Right lobe of liver (tissue), 4 donors: Measurements from ENCODE around the gene KIRREL3.

ENCODE experiments used
- POLR2A ChIP-seq: fragments of 450-650 bp; IDR thresholded peaks from one replicate; pipeline ENCODE4 v1.6.1; 2017; ENCODE audit warnings: antibody characterized with exemption, mild to moderate bottlenecking
- TF ChIP-seq, protein P1 (sequence below), 4 donors: fragments of 200-600 bp in 3 of 4; fragments of 450-650 bp in 1 of 4; IDR thresholded peaks; one replicate each; pipeline versions ENCODE4 v1.5.1 to v1.8.0; 2016 to 2022; ENCODE audit warnings: antibody characterized with exemption in 4 of 4, mild to moderate bottlenecking in 2 of 4
- donor health status: DM: no; HTN: no; CAD: no.
- donor health status: DM: no; HTN: no; CAD: no.
- donor health status: DM: no; HTN: yes; CAD: no.

- TF ChIP-seq, protein P1, sequence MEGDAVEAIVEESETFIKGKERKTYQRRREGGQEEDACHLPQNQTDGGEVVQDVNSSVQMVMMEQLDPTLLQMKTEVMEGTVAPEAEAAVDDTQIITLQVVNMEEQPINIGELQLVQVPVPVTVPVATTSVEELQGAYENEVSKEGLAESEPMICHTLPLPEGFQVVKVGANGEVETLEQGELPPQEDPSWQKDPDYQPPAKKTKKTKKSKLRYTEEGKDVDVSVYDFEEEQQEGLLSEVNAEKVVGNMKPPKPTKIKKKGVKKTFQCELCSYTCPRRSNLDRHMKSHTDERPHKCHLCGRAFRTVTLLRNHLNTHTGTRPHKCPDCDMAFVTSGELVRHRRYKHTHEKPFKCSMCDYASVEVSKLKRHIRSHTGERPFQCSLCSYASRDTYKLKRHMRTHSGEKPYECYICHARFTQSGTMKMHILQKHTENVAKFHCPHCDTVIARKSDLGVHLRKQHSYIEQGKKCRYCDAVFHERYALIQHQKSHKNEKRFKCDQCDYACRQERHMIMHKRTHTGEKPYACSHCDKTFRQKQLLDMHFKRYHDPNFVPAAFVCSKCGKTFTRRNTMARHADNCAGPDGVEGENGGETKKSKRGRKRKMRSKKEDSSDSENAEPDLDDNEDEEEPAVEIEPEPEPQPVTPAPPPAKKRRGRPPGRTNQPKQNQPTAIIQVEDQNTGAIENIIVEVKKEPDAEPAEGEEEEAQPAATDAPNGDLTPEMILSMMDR (IDR thresholded peaks at IDR 0.05) = no peak
- no peak for TF ChIP-seq POLR2A
These were observed 584.0 kb downstream of the KIRREL3 start for GRCh38 chr11:126416542-126417090.
